ENCODE measurements around the gene ETNK2. TPM values are rescaled to one million over a fixed set of nuclear protein-coding genes. Genes with fewer than 3 reads are reported as not detected.

Gene ETNK2
- total and polyA plus RNA-seq, 4 donors, result 24.5 to 119 (median 78.8) TPM

- 93% methylated on average over 4 of the region's 4 CpGs for WGBS
- H3K9me3 ChIP-seq (ENCODE audit: control insufficient read depth in 4 of 4, low read length in 3 of 4), result peaks cover 0 to 4% (median 0%) of the 10 kb centered on the region in 4 donors
- H3K4me1 ChIP-seq (ENCODE audit: control insufficient read depth in 4 of 4, insufficient read depth in 4 of 4, low read length in 3 of 4), result peaks cover 0 to 6% (median 2%) of the 10 kb centered on the region in 4 donors
- no peak overlapping the region for H3K27ac ChIP-seq (ENCODE audit: low read depth in 1 of 2, low read length in 2 of 2)
- no peak overlapping the region for H3K4me3 ChIP-seq (ENCODE audit: low read depth in 1 of 3, low read length in 3 of 3)
- no peak overlapping the region for H3K9ac ChIP-seq (ENCODE audit: low read depth in 1 of 2, low read length in 2 of 2)
- TF ChIP-seq SP1 (IDR thresholded peaks at IDR 0.05) (no peak), HNF4G (IDR thresholded peaks at IDR 0.05) (no peak), HNF4A (conservative IDR thresholded peaks at IDR 0.05) (no peak)
- no peak for DNase-seq (ENCODE audit: low spot score)
- no peaks in the 10 kb centered on the region for H3K27me3 ChIP-seq (ENCODE audit: control insufficient read depth in 4 of 4, insufficient read depth in 4 of 4, low read length in 3 of 4)
- H3K36me3 ChIP-seq (ENCODE audit: control insufficient read depth in 4 of 4, insufficient read depth in 3 of 4, low read depth in 1 of 4, low read length in 3 of 4), result no peaks in the 10 kb centered on the region
These were observed 18.0 kb upstream of the ETNK2 start for GRCh38 chr1:204169858-204170257.

GRCh38 chr1:204167730-204168129 is 15.9 kb upstream of the ETNK2 start:
- no peak for DNase-seq (ENCODE audit: low spot score)
- Histone ChIP-seq H3K4me3 (ENCODE audit: low read depth in 1 of 3, low read length in 3 of 3) (no peak overlapping the region), H3K36me3 (ENCODE audit: control insufficient read depth in 4 of 4, insufficient read depth in 3 of 4, low read depth in 1 of 4, low read length in 3 of 4) (no peaks in the 10 kb centered on the region), H3K4me1 (ENCODE audit: control insufficient read depth in 4 of 4, insufficient read depth in 4 of 4, low read length in 3 of 4) (peaks cover 0 to 6% (median 2%) of the 10 kb centered on the region in 4 donors), H3K9ac (ENCODE audit: low read depth in 1 of 2, low read length in 2 of 2) (no peak overlapping the region), H3K27ac (ENCODE audit: low read depth in 1 of 2, low read length in 2 of 2) (no peak overlapping the region), H3K9me3 (ENCODE audit: control insufficient read depth in 4 of 4, low read length in 3 of 4) (peaks cover 0 to 4% (median 0%) of the 10 kb centered on the region in 4 donors), H3K27me3 (ENCODE audit: control insufficient read depth in 4 of 4, insufficient read depth in 4 of 4, low read length in 3 of 4) (no peaks in the 10 kb centered on the region)
- TF ChIP-seq RXRA (IDR thresholded peaks at IDR 0.05) (no peak), GABPA (IDR thresholded peaks at IDR 0.05 in 1 of 2, conservative IDR thresholded peaks at IDR 0.05 in 1 of 2) (no peak), CTCF (IDR thresholded peaks at IDR 0.05; ENCODE audit: low read depth, low read length, missing input control) (no peak), HNF4G (IDR thresholded peaks at IDR 0.05) (no peak), ZBTB33 (IDR thresholded peaks at IDR 0.05) (no peak), HNF4A (conservative IDR thresholded peaks at IDR 0.05) (no peak), RAD21 (IDR thresholded peaks at IDR 0.05) (no peak), TAF1 (conservative IDR thresholded peaks at IDR 0.05) (no peak), JUND (IDR thresholded peaks at IDR 0.05) (no peak), FOXA2 (IDR thresholded peaks at IDR 0.05) (no peak), EGR1 (IDR thresholded peaks at IDR 0.05; ENCODE audit: low read depth in 2 of 2) (no peak)
- 91% methylated on average over 5 of the region's 5 CpGs for WGBS

- peaks cover 2 to 19% (median 12%) of the 10 kb centered on the region in 4 donors for H3K4me1 ChIP-seq (ENCODE audit: control insufficient read depth in 4 of 4, insufficient read depth in 4 of 4, low read length in 3 of 4)
- peaks cover 0 to 4% (median 0%) of the 10 kb centered on the region in 4 donors for H3K9me3 ChIP-seq (ENCODE audit: control insufficient read depth in 4 of 4, low read length in 3 of 4)
- H3K36me3 ChIP-seq (ENCODE audit: control insufficient read depth in 4 of 4, insufficient read depth in 3 of 4, low read depth in 1 of 4, low read length in 3 of 4), result no peaks in the 10 kb centered on the region
- TF ChIP-seq REST (IDR thresholded peaks at IDR 0.05) (no peak), EGR1 (IDR thresholded peaks at IDR 0.05; ENCODE audit: low read depth in 2 of 2) (no peak), TAF1 (conservative IDR thresholded peaks at IDR 0.05) (no peak), HNF4G (IDR thresholded peaks at IDR 0.05) (no peak), FOXA1 (IDR thresholded peaks at IDR 0.05) (no peak)
- H3K9ac ChIP-seq (ENCODE audit: low read depth in 1 of 2, low read length in 2 of 2), result no peak within 1 kb of the TSS
- no peak within 1 kb of the TSS for H3K4me3 ChIP-seq (ENCODE audit: low read depth in 1 of 3, low read length in 3 of 3)
- no peaks in the 10 kb centered on the region for H3K27me3 ChIP-seq (ENCODE audit: control insufficient read depth in 4 of 4, insufficient read depth in 4 of 4, low read length in 3 of 4)
- no peak for DNase-seq (ENCODE audit: low spot score)
- no peak within 1 kb of the TSS for H3K27ac ChIP-seq (ENCODE audit: low read depth in 1 of 2, low read length in 2 of 2)
- WGBS, result 65% methylated on average over 5 of the region's 5 CpGs
These were observed 14.4 kb upstream of the ETNK2 start, which contains the start of gene REN for GRCh38 chr1:204166219-204166618. Gene REN (minus strand): TSS chr1:204166337. CDS start chr1:204166293, 44 bp downstream.
